GM19372 (cell line): ENCODE results near the gene SCN2B.

ENCODE experiments used
- ATAC-seq: cut with Tn5 transposase; IDR thresholded peaks from one replicate; pipeline ENCODE4 v1.9.1; 2021; ENCODE audit warnings: mild to moderate bottlenecking, low read depth, moderate library complexity; ENCODE audit not compliant: unreplicated experiment

Gene SCN2B

GRCh38 chr11:118175993-118176777, at the start of gene SCN2B:
TSS of gene SCN2B (minus strand) at chr11:118176639. CDS start at chr11:118176431, 208 bp downstream.
- ATAC-seq: no peak

- ATAC-seq: peak; percentile 67
Measured at GRCh38 chr11:118224511-118225188, 48.2 kb upstream of the SCN2B start, which contains the start of gene JAML. TSS of gene JAML (minus strand) at chr11:118225011. CDS start at chr11:118214866, 10,145 bp downstream.

GRCh38 chr11:118223992-118224391, 47.6 kb upstream of the SCN2B start:
- ATAC-seq: no peak

GRCh38 chr11:118223570-118223969, 47.1 kb upstream of the SCN2B start:
- no peak for ATAC-seq

GRCh38 chr11:118222437-118222836, 46.0 kb upstream of the SCN2B start:
- no peak for ATAC-seq

- no peak for ATAC-seq
Measured at GRCh38 chr11:118221419-118221818, 45.0 kb upstream of the SCN2B start.

GRCh38 chr11:118219732-118220131, 43.3 kb upstream of the SCN2B start:
- ATAC-seq: no peak

- ATAC-seq: no peak
Measured at GRCh38 chr11:118219244-118219643, 42.8 kb upstream of the SCN2B start.

- ATAC-seq: no peak
Measured at GRCh38 chr11:118217575-118217974, 41.1 kb upstream of the SCN2B start.

GRCh38 chr11:118216621-118217481, 40.4 kb upstream of the SCN2B start:
- no peak for ATAC-seq

- ATAC-seq: no peak
Measured at GRCh38 chr11:118215765-118216164, 39.3 kb upstream of the SCN2B start.

- no peak for ATAC-seq
Measured at GRCh38 chr11:118215262-118215661, 38.8 kb upstream of the SCN2B start.

- ATAC-seq: no peak
Measured at GRCh38 chr11:118214210-118214914, 37.9 kb upstream of the SCN2B start.

- no peak for ATAC-seq
Measured at GRCh38 chr11:118213781-118214180, 37.3 kb upstream of the SCN2B start.

- no peak for ATAC-seq
Measured at GRCh38 chr11:118213201-118213600, 36.8 kb upstream of the SCN2B start.

GRCh38 chr11:118212781-118213191, 36.3 kb upstream of the SCN2B start:
- ATAC-seq: no peak

GRCh38 chr11:118212131-118212725, 35.8 kb upstream of the SCN2B start:
- no peak for ATAC-seq

- no peak for ATAC-seq
Measured at GRCh38 chr11:118211006-118211405, 34.6 kb upstream of the SCN2B start.

- ATAC-seq: no peak
Measured at GRCh38 chr11:118210323-118210722, 33.9 kb upstream of the SCN2B start.

- ATAC-seq: no peak
Measured at GRCh38 chr11:118209033-118209432, 32.6 kb upstream of the SCN2B start.
